Colonic mucosa (tissue), 4 donors: ENCODE measurements around the gene ANAPC10. TPM values are rescaled to one million over a fixed set of nuclear protein-coding genes. Genes with fewer than 3 reads are reported as not detected.
A peak's percentile ranks its signal among the peaks of the same experiment; 100 is the strongest.

Source experiments
- DNase-seq: peaks from one replicate; pipeline ENCODE4 v3.0.0-alpha.2; 2020
- H3K27ac ChIP-seq: fragments of 200-600 bp; one replicate; pipeline ENCODE4 v1.8.0; 2021
- H3K27me3 ChIP-seq: fragments of 200-600 bp; one replicate; pipeline ENCODE4 v1.8.0; 2021
- H3K36me3 ChIP-seq: fragments of 200-600 bp; one replicate; pipeline ENCODE4 v1.8.0; 2021
- H3K4me1 ChIP-seq: fragments of 200-600 bp; one replicate; pipeline ENCODE4 v1.8.0; 2021; ENCODE audit warnings: mild to moderate bottlenecking
- H3K4me3 ChIP-seq: fragments of 200-600 bp; one replicate; pipeline ENCODE4 v1.8.0; 2021
- H3K9ac ChIP-seq, 2 donors: one replicate each; pipeline ENCODE4 v1.7.0; 2013; ENCODE audit warnings: control low read depth in 2 of 2, low read depth in 2 of 2, low read length in 2 of 2
- H3K9me3 ChIP-seq: fragments of 200-600 bp; one replicate; pipeline ENCODE4 v1.8.0; 2021
- CTCF ChIP-seq: fragments of 200-600 bp; IDR thresholded peaks from one replicate; pipeline ENCODE4 v1.8.0; 2022; ENCODE audit warnings: antibody characterized with exemption, mild to moderate bottlenecking
- intact Hi-C: fragments of 100-400 bp; cut with DNase I; formaldehyde crosslinking; loops from one replicate; pipeline ENCODE4 v1.14.1; 2022
- total RNA-seq, 2 donors: library from RNA; stranded (reverse); fragmentation: NEBNext Ultra II Directional in 1 of 2; extraction: Animal tissue kit (Norgen Biotek cat#: 25700) in 1 of 2; gene quantifications; one replicate each; pipeline ENCODE4 v1.2.1, GENCODE V29; 2021
- donor health status: healthy.
- donor health status: DM: no; HTN: no; CAD: no.
- donor health status: DM: no; HTN: no; CAD: no.

The ANAPC10 gene
- total RNA-seq, 2 donors from 2014 or later = 12.7 to 12.8 TPM

- Histone ChIP-seq H3K27ac (no peak overlapping the region), H3K4me1 (no peaks in the 10 kb centered on the region), H3K4me3 (no peak overlapping the region), H3K9ac (no peak overlapping the region), H3K9me3 (no peaks in the 10 kb centered on the region), H3K36me3 (peaks cover 5% of the 10 kb centered on the region), H3K27me3 (no peaks in the 10 kb centered on the region)
- DNase-seq = no peak
- no peak for TF ChIP-seq CTCF
- intact Hi-C loops = no loop called here
These were observed 32.1 kb upstream of the ANAPC10 start for GRCh38 chr4:145130130-145130529.

GRCh38 chr4:145125396-145125795 is 27.4 kb upstream of the ANAPC10 start:
- intact Hi-C loops = no loop called here
- no peak for DNase-seq
- no peaks in the 10 kb centered on the region for H3K4me1 ChIP-seq
- peak overlapping the region; percentile 5 for H3K27ac ChIP-seq
- H3K9me3 ChIP-seq = no peaks in the 10 kb centered on the region
- no peaks in the 10 kb centered on the region for H3K27me3 ChIP-seq
- TF ChIP-seq CTCF = no peak
- H3K9ac ChIP-seq = no peak overlapping the region
- H3K36me3 ChIP-seq = peaks cover 5% of the 10 kb centered on the region
- H3K4me3 ChIP-seq = no peak overlapping the region

- no peaks in the 10 kb centered on the region for H3K4me1 ChIP-seq
- no peaks in the 10 kb centered on the region for H3K9me3 ChIP-seq
- no peak for DNase-seq
- no peak overlapping the region for H3K27ac ChIP-seq
- intact Hi-C loops = loop anchor here (10.0 kb wide), 1 partner anchor 57 kb away; no protein-coding TSS in a partner anchor
- H3K9ac ChIP-seq = no peak overlapping the region
- no peaks in the 10 kb centered on the region for H3K27me3 ChIP-seq
- H3K36me3 ChIP-seq = peaks cover 15% of the 10 kb centered on the region
- no peak overlapping the region for H3K4me3 ChIP-seq
- no peak for TF ChIP-seq CTCF
These were observed 10.1 kb upstream of the ANAPC10 start for GRCh38 chr4:145108128-145108527.

GRCh38 chr4:145107126-145107525 is 9.1 kb upstream of the ANAPC10 start:
- Histone ChIP-seq H3K4me1 (no peaks in the 10 kb centered on the region), H3K36me3 (peaks cover 10% of the 10 kb centered on the region), H3K9me3 (no peaks in the 10 kb centered on the region), H3K27ac (no peak overlapping the region), H3K9ac (no peak overlapping the region), H3K4me3 (no peak overlapping the region), H3K27me3 (no peaks in the 10 kb centered on the region)
- intact Hi-C loops = loop anchor here (10.0 kb wide), 1 partner anchor 58 kb away; no protein-coding TSS in a partner anchor
- TF ChIP-seq CTCF = no peak
- DNase-seq = no peak

GRCh38 chr4:145103496-145103895 is 5.5 kb upstream of the ANAPC10 start:
- H3K27ac ChIP-seq = no peak overlapping the region
- no peak overlapping the region for H3K4me3 ChIP-seq
- no peaks in the 10 kb centered on the region for H3K27me3 ChIP-seq
- no peaks in the 10 kb centered on the region for H3K9me3 ChIP-seq
- intact Hi-C loops = loop anchor here (10.0 kb wide), 1 partner anchor 61 kb away; no protein-coding TSS in a partner anchor
- DNase-seq = no peak
- H3K36me3 ChIP-seq = no peaks in the 10 kb centered on the region
- H3K4me1 ChIP-seq = no peaks in the 10 kb centered on the region
- no peak overlapping the region for H3K9ac ChIP-seq
- no peak for TF ChIP-seq CTCF
